ENCODE data around the gene ADGRA1.

Gene ADGRA1

GRCh38 chr10:133088179-133088955 lies 643 bp downstream of the ADGRA1 start:
- no peak overlapping the region for H3K4me2 ChIP-seq (ENCODE audit: low read depth, low read length)
- H4K20me1 ChIP-seq (ENCODE audit: insufficient read depth, low read length), result no peaks in the 10 kb centered on the region
- no peak overlapping the region for H2AFZ ChIP-seq (ENCODE audit: low read length)
- no peaks in the 10 kb centered on the region for H3K36me3 ChIP-seq (replicated peaks; ENCODE audit: insufficient read depth, low read length)
- no peaks in the 10 kb centered on the region for H3F3A ChIP-seq (ENCODE audit: insufficient read depth, low read length)
- no peaks in the 10 kb centered on the region for H3K9me2 ChIP-seq (replicated peaks; ENCODE audit: insufficient read depth, low read length)
- H3K4me3 ChIP-seq (ENCODE audit: low read length), result no peak overlapping the region
- no peak for DNase-seq
- no peaks in the 10 kb centered on the region for H3K4me1 ChIP-seq (ENCODE audit: low read length)
- no peak overlapping the region for H3K9ac ChIP-seq (ENCODE audit: low read length)
- no peaks in the 10 kb centered on the region for H3K9me3 ChIP-seq (replicated peaks; ENCODE audit: insufficient read depth, low read length)
- no peak overlapping the region for H3K27ac ChIP-seq (ENCODE audit: low read length)
- peaks cover 24% of the 10 kb centered on the region for H3K27me3 ChIP-seq (replicated peaks; ENCODE audit: insufficient read depth, low read length)
- TF ChIP-seq EZH2phosphoT487 (IDR thresholded peaks at IDR 0.05; ENCODE audit: low read length) (no peak), EZH2 (optimal IDR thresholded peaks at IDR 0.05; ENCODE audit: low read depth, low read length) (no peak)
- TF ChIP-seq, protein P1, sequence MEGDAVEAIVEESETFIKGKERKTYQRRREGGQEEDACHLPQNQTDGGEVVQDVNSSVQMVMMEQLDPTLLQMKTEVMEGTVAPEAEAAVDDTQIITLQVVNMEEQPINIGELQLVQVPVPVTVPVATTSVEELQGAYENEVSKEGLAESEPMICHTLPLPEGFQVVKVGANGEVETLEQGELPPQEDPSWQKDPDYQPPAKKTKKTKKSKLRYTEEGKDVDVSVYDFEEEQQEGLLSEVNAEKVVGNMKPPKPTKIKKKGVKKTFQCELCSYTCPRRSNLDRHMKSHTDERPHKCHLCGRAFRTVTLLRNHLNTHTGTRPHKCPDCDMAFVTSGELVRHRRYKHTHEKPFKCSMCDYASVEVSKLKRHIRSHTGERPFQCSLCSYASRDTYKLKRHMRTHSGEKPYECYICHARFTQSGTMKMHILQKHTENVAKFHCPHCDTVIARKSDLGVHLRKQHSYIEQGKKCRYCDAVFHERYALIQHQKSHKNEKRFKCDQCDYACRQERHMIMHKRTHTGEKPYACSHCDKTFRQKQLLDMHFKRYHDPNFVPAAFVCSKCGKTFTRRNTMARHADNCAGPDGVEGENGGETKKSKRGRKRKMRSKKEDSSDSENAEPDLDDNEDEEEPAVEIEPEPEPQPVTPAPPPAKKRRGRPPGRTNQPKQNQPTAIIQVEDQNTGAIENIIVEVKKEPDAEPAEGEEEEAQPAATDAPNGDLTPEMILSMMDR (IDR thresholded peaks at IDR 0.05; ENCODE audit: low read length), result no peak
- no peaks in the 10 kb centered on the region for H3K79me2 ChIP-seq (ENCODE audit: low read length)

- Histone ChIP-seq H3K9me2 (replicated peaks; ENCODE audit: insufficient read depth, low read length) (no peaks in the 10 kb centered on the region), H3K79me2 (ENCODE audit: low read length) (no peaks in the 10 kb centered on the region), H3K4me1 (ENCODE audit: low read length) (no peaks in the 10 kb centered on the region), H4K20me1 (ENCODE audit: insufficient read depth, low read length) (no peaks in the 10 kb centered on the region), H3K36me3 (replicated peaks; ENCODE audit: insufficient read depth, low read length) (no peaks in the 10 kb centered on the region), H2AFZ (ENCODE audit: low read length) (no peak overlapping the region), H3K4me3 (ENCODE audit: low read length) (no peak overlapping the region), H3K9me3 (replicated peaks; ENCODE audit: insufficient read depth, low read length) (no peaks in the 10 kb centered on the region), H3K27me3 (replicated peaks; ENCODE audit: insufficient read depth, low read length) (peaks cover 27% of the 10 kb centered on the region), H3K4me2 (ENCODE audit: low read depth, low read length) (no peak overlapping the region), H3K9ac (ENCODE audit: low read length) (no peak overlapping the region), H3F3A (ENCODE audit: insufficient read depth, low read length) (no peaks in the 10 kb centered on the region), H3K27ac (ENCODE audit: low read length) (no peak overlapping the region)
- TF ChIP-seq, protein P1 (IDR thresholded peaks at IDR 0.05; ENCODE audit: low read length), result no peak
- TF ChIP-seq EZH2phosphoT487 (IDR thresholded peaks at IDR 0.05; ENCODE audit: low read length) (no peak), EZH2 (optimal IDR thresholded peaks at IDR 0.05; ENCODE audit: low read depth, low read length) (no peak)
- DNase-seq, result no peak
These were observed 1.5 kb downstream of the ADGRA1 start for GRCh38 chr10:133088956-133089800.

DNA sequence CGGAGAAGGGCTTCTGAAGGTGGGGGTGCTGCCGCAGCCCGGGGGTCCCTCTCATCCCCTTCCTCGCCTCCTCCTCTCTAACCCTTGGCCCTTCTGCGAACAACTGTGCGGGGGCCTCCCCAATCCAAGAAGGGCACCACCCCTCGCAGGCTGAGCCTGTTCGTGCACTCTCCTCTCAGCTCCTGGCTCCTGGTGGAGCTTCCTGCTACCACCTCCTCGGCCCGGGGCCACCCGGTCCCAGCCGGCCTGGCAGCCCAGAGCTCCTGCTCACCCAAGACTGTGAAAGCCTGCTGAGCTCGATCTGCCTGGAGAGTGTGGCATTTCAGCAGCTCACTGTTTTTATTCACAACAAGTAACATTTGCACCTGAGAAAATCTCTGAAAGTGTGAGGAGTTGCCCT lies 2.4 kb downstream of the ADGRA1 start:
- Histone ChIP-seq H3K79me2 (ENCODE audit: low read length) (no peaks in the 10 kb centered on the region), H3K4me1 (ENCODE audit: low read length) (no peaks in the 10 kb centered on the region), H3K36me3 (replicated peaks; ENCODE audit: insufficient read depth, low read length) (no peaks in the 10 kb centered on the region), H4K20me1 (ENCODE audit: insufficient read depth, low read length) (no peaks in the 10 kb centered on the region), H3K9me3 (replicated peaks; ENCODE audit: insufficient read depth, low read length) (no peaks in the 10 kb centered on the region), H3K4me3 (ENCODE audit: low read length) (no peak overlapping the region), H3K9ac (ENCODE audit: low read length) (no peak overlapping the region), H3K27ac (ENCODE audit: low read length) (no peak overlapping the region), H3K9me2 (replicated peaks; ENCODE audit: insufficient read depth, low read length) (no peaks in the 10 kb centered on the region), H3F3A (ENCODE audit: insufficient read depth, low read length) (no peaks in the 10 kb centered on the region), H3K4me2 (ENCODE audit: low read depth, low read length) (no peak overlapping the region), H2AFZ (ENCODE audit: low read length) (no peak overlapping the region), H3K27me3 (replicated peaks; ENCODE audit: insufficient read depth, low read length) (peaks cover 33% of the 10 kb centered on the region)
- TF ChIP-seq, protein P1 (IDR thresholded peaks at IDR 0.05; ENCODE audit: low read length), result no peak
- TF ChIP-seq EZH2 (optimal IDR thresholded peaks at IDR 0.05; ENCODE audit: low read depth, low read length), result no peak
- TF ChIP-seq EZH2phosphoT487 (IDR thresholded peaks at IDR 0.05; ENCODE audit: low read length), result no peak
- DNase-seq, result no peak

Data from MM.1S (cell line).